WTC11 (cell line): ENCODE results near the gene COG1.

Source experiments
- CREM ChIP-seq: sonication (generic); formaldehyde crosslinking; IDR thresholded peaks from 2 replicates; pipeline ENCODE4 v1.8.1; 2022; ENCODE audit warnings: mild to moderate bottlenecking, missing genetic modification reagents, moderate library complexity
- ELF4 ChIP-seq: sonication (generic); formaldehyde crosslinking; IDR thresholded peaks from 2 replicates; pipeline ENCODE4 v1.8.1; 2022; ENCODE audit warnings: low read depth, mild to moderate bottlenecking, moderate library complexity, missing genetic modification reagents
- GRHL2 ChIP-seq: fragments of 250-450 bp; sonication (Bioruptor Pico); IDR thresholded peaks from 2 replicates; pipeline ENCODE4 v1.8.0; 2022; ENCODE audit warnings: mild to moderate bottlenecking, moderate library complexity; ENCODE audit not compliant: insufficient replicate concordance, severe bottlenecking
- JUN ChIP-seq: sonication (generic); formaldehyde crosslinking; IDR thresholded peaks from 2 replicates; pipeline ENCODE4 v1.8.0; 2023; ENCODE audit warnings: mild to moderate bottlenecking, missing genetic modification reagents
- NR1H2 ChIP-seq: sonication (generic); formaldehyde crosslinking; IDR thresholded peaks from 2 replicates; pipeline ENCODE4 v1.9.0; 2021; ENCODE audit warnings: mild to moderate bottlenecking, moderate library complexity, missing genetic modification reagents
- SP1 ChIP-seq: sonication (generic); formaldehyde crosslinking; conservative IDR thresholded peaks from 2 replicates; pipeline ENCODE4 v1.8.1; 2022; ENCODE audit warnings: missing genetic modification reagents
- TEAD4 ChIP-seq: sonication (generic); formaldehyde crosslinking; IDR thresholded peaks from 2 replicates; pipeline ENCODE4 v1.8.0; 2022; ENCODE audit warnings: mild to moderate bottlenecking, missing genetic modification reagents
- TF ChIP-seq, protein P1 (sequence below): sonication (generic); formaldehyde crosslinking; IDR thresholded peaks from 2 replicates; pipeline ENCODE4 v1.8.1; 2023; ENCODE audit warnings: mild to moderate bottlenecking, missing genetic modification reagents, moderate library complexity
- TF ChIP-seq, protein P2 (sequence below): fragments of 200-600 bp; IDR thresholded peaks from 2 replicates; pipeline ENCODE4 v1.8.0; 2022; ENCODE audit warnings: antibody characterized with exemption
- TF ChIP-seq, protein P3 (sequence below): sonication (generic); formaldehyde crosslinking; IDR thresholded peaks from 2 replicates; pipeline ENCODE4 v1.8.1; 2023; ENCODE audit warnings: mild to moderate bottlenecking, missing genetic modification reagents, moderate library complexity

DNA sequence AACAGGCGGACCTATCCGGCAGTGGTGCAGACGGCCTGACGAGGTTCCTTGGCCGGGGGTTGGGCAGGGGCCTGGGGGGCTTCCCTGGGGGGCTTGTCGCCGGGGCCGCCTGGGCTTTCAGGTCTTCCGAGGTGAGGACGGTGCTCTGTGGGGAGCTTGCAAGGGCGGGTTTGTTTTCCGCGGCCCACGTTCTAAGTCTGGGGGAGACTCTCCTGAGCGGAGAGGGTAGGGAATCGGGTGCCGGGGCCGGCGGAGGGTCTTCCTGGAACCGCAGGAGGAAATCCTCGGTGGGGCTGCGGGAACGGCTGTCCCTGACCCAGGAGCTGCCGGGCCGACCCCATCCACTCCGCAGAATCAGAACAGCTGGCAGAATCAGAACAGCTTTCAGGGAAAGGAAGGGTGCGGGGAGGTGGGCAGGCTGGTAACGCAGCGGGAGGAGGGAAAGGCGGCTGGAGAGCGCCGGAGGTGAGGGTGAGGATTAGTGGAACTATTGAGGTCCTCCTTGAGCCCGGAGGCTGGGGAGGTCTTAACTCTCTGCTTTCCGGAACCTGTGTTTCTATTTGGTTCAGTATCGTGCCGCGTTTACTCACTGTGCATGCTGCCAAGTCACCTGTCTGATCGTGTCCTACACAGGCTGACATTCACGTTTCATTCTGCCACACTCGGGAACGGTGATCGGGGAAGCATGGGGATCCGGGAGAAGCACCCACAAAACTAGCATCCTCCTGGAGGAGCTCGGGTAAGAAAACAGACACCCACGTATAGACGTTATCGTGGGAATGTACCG lies 39.9 kb downstream of the COG1 start:
- TF ChIP-seq ELF4 (CRISPR knock-in tag) (no peak), GRHL2 (CRISPR knock-in tag) (no peak), CREM (CRISPR knock-in tag) (no peak), JUN (CRISPR knock-in tag) (no peak), NR1H2 (CRISPR knock-in tag) (no peak), SP1 (CRISPR knock-in tag) (no peak), TEAD4 (CRISPR knock-in tag) (no peak)
- TF ChIP-seq, protein P1, sequence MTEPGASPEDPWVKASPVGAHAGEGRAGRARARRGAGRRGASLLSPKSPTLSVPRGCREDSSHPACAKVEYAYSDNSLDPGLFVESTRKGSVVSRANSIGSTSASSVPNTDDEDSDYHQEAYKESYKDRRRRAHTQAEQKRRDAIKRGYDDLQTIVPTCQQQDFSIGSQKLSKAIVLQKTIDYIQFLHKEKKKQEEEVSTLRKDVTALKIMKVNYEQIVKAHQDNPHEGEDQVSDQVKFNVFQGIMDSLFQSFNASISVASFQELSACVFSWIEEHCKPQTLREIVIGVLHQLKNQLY (CRISPR knock-in tag), result no peak
- TF ChIP-seq, protein P2, sequence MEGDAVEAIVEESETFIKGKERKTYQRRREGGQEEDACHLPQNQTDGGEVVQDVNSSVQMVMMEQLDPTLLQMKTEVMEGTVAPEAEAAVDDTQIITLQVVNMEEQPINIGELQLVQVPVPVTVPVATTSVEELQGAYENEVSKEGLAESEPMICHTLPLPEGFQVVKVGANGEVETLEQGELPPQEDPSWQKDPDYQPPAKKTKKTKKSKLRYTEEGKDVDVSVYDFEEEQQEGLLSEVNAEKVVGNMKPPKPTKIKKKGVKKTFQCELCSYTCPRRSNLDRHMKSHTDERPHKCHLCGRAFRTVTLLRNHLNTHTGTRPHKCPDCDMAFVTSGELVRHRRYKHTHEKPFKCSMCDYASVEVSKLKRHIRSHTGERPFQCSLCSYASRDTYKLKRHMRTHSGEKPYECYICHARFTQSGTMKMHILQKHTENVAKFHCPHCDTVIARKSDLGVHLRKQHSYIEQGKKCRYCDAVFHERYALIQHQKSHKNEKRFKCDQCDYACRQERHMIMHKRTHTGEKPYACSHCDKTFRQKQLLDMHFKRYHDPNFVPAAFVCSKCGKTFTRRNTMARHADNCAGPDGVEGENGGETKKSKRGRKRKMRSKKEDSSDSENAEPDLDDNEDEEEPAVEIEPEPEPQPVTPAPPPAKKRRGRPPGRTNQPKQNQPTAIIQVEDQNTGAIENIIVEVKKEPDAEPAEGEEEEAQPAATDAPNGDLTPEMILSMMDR, result no peak
- TF ChIP-seq, protein P3, sequence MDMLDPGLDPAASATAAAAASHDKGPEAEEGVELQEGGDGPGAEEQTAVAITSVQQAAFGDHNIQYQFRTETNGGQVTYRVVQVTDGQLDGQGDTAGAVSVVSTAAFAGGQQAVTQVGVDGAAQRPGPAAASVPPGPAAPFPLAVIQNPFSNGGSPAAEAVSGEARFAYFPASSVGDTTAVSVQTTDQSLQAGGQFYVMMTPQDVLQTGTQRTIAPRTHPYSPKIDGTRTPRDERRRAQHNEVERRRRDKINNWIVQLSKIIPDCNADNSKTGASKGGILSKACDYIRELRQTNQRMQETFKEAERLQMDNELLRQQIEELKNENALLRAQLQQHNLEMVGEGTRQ, result no peak
